ENCODE data around the gene INPP4A.

DNA sequence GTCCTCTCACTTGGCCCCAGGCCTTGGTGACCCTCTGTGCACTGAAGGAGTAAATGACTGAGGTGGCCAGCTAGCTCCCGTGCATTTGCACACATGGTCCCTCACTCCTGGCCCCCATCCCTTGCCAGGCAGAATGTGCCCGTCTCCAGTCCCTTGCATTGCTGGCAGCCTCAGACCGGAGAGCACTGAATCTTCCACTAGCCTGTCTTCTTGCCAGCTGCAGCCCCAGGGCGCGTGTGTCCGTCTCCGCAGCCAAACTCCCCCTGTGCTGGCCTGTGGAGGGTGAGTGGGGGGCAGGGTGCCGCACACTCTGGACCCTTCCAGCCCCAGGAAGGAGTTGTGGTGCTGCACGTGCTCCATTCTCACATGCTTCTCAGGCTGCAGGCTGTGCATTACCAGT is 35.9 kb downstream of the INPP4A start:
- TF ChIP-seq, protein P1, sequence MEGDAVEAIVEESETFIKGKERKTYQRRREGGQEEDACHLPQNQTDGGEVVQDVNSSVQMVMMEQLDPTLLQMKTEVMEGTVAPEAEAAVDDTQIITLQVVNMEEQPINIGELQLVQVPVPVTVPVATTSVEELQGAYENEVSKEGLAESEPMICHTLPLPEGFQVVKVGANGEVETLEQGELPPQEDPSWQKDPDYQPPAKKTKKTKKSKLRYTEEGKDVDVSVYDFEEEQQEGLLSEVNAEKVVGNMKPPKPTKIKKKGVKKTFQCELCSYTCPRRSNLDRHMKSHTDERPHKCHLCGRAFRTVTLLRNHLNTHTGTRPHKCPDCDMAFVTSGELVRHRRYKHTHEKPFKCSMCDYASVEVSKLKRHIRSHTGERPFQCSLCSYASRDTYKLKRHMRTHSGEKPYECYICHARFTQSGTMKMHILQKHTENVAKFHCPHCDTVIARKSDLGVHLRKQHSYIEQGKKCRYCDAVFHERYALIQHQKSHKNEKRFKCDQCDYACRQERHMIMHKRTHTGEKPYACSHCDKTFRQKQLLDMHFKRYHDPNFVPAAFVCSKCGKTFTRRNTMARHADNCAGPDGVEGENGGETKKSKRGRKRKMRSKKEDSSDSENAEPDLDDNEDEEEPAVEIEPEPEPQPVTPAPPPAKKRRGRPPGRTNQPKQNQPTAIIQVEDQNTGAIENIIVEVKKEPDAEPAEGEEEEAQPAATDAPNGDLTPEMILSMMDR (IDR thresholded peaks at IDR 0.05): no peak
- TF ChIP-seq EP300 (IDR thresholded peaks at IDR 0.05) (no peak), POLR2AphosphoS5 (IDR thresholded peaks at IDR 0.05) (no peak)

Measured in sigmoid colon (tissue), 4 donors.